Stimulated activated CD4-positive, alpha-beta T cell treated with anti-CD3 and anti-CD28 coated beads, Interleukin-4, amount 100 ng/mL, for 1 hour (primary cell): ENCODE measurements around the gene EDDM13.
"Not testable (repeated sequence)": the region's sequence is repeated elsewhere in the genome, so short reads cannot be mapped to it uniquely, and the experiment has no call there.

Experiments used
- DNase-seq: peaks from one replicate; pipeline ENCODE4 v3.0.0-alpha.2; 2020

Gene EDDM13, protein sequence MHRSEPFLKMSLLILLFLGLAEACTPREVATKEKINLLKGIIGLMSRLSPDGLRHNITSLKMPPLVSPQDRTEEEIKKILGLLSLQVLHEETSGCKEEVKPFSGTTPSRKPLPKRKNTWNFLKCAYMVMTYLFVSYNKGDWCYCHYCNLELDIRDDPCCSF

DNA sequence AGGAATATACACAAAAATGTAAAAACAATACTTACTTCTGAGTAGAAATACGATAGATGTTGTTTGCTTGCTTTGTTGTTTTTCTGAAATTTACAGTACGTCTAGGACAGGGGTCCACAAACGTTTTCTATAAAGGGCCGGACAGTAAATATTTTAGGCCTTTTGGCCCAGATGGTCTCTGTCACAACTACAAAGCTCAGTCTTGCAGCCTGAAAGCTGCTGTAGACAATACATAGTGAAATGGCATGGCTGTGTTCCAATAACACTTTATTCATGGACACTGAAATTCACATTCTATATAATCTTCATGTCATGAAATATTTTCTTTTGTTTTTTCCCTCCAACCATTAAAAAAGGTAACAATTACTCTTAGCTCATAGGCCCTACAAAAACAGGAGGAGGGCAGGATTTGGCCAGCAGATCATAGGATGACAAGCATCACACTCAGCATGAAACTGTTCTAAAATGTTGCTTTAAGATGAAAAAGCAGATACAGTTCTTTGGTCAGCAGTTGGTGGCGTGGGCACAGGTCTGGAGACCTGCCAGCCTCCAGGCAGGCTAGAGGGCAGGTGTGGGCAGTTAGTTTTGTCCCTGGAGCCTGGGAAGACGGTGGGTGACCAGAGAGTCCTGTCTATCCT, at the start of gene EDDM13:
EDDM13 (plus strand) TSS at position 588 of the 638 bp plus-strand sequence. CDS start 87 bp downstream, outside the sequence.
- no peak for DNase-seq

DNA sequence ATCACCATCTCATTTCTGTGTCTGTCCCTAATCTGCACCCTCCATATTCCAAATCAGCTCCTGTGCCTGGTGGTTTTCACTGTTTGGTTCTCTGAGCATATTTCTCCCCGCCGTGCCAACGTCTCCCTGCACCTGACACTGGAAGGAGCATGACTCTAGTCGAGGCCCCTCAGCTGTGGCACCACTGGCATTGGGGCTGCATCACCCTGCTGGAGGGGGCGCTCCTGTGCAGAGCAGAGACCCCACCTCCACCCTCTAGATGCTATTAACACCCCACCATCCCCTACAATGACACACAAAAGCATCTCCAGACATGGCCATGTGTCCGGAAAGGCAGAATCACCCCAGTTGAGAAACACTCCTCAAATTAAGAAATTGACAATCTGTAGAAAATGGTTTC, 49.6 kb upstream of the EDDM13 start:
- no peak for DNase-seq

DNA sequence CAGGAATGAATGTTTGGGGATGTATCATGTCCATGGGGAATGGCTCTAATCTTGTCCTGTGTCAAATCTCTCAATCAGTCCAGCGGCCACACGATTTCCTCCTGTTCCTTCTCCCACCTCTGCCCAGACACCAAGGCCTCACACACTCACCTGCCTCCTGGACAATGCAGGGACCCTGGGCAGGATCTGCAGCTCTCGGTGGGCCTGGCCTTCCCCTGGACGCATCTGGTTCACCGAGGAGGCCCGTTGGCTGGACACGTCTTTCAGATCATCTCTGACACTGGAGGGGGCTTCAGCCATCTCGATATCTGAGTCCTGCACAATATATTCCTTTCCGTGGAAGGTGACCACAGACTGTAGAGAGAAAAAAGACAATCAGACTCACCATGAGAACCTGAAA, 49.1 kb upstream of the EDDM13 start:
- no peak for DNase-seq

- DNase-seq, result no peak
Measured at GRCh38 chr19:56245121-56245740, 27.3 kb upstream of the EDDM13 start.

DNA sequence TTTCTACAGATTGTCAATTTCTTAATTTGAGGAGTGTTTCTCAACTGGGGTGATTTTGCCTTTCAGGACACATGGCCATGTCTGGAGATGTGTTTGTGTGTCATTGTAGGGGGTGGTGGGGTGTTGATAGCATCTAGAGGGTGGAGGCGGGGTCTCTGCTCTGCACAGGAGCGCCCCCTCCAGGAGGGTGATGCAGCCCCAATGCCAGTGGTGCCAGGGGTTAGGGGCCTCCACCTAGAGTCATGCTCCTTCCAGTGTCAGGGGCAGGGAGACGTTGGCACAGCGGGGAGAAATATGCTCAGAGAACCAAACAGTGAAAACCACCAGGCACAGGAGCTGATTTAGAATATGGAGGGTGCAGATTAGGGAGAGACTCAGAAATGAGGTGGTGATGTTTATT, 26.8 kb upstream of the EDDM13 start:
- not testable (repeated sequence) for DNase-seq

DNA sequence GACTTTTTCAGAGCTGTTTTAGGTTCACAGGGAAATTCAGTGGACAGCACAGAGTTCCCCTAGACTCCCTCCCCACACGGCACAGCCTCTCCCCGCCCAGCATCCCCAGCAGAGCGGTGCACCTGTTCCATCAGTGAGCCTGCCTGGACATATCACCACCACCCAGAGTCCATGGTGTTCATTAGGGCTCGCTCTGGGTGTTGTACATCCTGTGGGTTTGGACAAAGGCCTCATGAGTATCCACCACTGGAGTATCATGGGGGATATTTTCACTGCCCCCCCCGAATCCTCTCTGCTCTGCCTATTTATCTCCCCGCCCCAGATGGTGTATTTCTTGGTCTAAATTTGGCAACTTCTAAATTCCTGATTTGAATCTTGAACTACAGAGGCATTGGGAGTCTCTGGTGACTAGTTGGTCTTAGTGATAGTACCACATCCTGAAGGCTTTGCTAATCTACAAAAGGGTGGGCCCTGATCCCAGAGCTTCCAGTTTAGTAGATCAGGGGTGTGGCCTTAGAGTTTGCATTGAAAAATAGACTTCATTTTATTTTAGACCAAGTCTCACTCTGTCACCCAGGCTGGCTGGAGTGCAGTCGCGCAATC, 23.7 kb upstream of the EDDM13 start:
- DNase-seq, result not testable (repeated sequence)

GRCh38 chr19:56252699-56253422, 19.7 kb upstream of the EDDM13 start:
- DNase-seq, result peak; percentile 72

- DNase-seq, result no peak
Measured at GRCh38 chr19:56253737-56254136, 18.8 kb upstream of the EDDM13 start.

- DNase-seq, result no peak
Measured at GRCh38 chr19:56258272-56258671, 14.3 kb upstream of the EDDM13 start.

DNA sequence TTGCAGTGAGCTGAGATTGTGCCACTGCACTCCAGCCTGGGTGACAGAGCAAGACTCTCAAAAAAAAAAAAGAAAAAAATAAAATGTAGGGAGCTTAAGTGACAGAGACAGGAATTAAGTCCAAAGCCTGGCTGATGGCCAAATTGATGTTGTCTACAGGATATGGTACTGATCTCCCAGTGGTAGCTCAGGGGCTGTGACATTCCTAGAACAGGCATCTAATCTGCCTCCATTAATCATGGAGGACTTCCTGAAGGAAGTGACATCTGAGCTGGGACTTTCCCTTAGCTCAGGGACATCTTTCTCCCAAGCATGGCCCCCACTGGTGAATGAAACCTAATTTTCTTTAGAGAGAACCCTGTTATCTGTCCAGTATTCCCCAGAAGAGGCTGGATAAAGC, 11.4 kb upstream of the EDDM13 start:
- no peak for DNase-seq

GRCh38 chr19:56261932-56262331, 10.6 kb upstream of the EDDM13 start:
- DNase-seq, result not testable (repeated sequence)

DNA sequence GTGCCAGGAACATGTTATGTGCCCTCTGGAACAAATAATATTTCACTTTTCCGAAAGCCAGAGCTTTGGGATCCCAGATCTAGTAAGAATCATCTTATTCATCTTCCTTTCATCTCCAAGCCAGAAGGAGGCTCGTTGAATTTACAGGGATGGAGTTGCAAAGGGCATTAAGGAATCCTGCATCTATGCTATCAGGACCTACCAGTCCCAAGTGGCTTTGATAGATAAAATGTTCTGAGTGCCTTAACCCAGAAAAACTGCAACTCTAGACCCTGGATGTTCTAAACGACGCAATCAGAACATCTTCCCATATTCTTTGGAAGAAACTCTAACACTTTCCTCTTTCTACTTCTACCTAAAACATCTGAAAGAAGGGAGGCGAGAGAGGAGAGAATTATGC, 9.2 kb upstream of the EDDM13 start:
- DNase-seq, result no peak

- DNase-seq, result no peak
Measured at GRCh38 chr19:56266051-56266450, 6.5 kb upstream of the EDDM13 start.

DNA sequence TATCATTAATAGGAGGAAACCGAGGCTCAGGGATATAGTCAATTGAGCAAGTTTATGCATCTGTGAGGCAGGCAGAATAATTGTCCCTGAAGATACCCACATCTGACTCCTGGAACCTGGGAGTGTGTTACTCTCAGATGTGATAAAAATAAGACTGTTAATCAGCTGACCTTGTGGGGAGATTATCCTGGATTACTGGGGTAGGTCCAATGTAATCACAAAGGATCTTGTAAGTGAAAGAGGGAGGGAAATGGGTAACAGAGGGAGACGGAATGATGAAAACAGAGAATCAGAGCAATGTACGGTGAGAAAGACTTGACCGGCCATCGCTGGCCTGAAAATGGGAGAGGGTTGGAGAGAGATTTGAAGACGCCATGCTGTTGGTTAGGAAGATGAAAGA, 3.2 kb upstream of the EDDM13 start:
- no peak for DNase-seq

DNA sequence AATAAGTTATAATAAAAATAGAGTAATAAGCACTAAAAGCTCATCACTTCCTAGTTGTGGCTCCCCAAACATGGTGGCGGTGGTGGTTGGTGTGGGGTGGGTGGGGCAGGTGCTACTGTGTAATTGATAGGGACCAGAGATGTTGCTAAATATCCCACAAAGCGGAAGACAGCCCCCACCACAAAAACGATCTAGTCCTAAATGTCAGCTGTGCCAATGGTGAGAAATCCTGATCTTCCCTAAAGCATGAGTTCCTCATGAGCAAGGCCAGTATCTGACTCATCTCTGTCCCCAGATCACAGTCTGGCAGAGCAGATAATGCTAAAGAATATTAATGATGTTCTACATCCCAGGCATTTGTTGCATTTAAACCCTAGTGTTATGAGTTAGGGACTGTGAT, 1.9 kb upstream of the EDDM13 start:
- DNase-seq, result no peak

DNA sequence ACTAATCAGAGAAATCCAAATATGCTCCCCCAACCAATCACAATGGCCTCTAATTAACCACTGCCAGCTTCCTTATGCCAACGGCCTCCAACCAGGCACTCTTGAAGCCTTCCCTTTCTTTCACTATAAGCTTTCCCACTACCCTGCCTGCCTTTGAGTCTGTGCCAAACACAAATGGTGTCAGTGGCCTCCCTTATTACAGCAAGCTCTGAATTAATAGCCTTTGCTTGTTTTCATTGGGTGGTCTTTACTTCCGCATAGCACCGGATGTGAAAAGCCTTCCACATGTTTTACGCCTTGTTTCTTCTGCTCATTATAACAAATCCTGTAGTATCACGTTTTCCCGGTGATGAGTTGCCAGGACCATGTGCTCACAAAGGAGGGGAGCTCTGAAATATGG, 1.4 kb upstream of the EDDM13 start:
- no peak for DNase-seq

- DNase-seq, result no peak
Measured at GRCh38 chr19:56273563-56274117, 1.1 kb downstream of the EDDM13 start.

GRCh38 chr19:56282809-56283208, 10.3 kb downstream of the EDDM13 start:
- no peak for DNase-seq

GRCh38 chr19:56284746-56285145, 12.2 kb downstream of the EDDM13 start:
- DNase-seq, result no peak

GRCh38 chr19:56290104-56290503, 17.6 kb downstream of the EDDM13 start:
- DNase-seq, result no peak

DNA sequence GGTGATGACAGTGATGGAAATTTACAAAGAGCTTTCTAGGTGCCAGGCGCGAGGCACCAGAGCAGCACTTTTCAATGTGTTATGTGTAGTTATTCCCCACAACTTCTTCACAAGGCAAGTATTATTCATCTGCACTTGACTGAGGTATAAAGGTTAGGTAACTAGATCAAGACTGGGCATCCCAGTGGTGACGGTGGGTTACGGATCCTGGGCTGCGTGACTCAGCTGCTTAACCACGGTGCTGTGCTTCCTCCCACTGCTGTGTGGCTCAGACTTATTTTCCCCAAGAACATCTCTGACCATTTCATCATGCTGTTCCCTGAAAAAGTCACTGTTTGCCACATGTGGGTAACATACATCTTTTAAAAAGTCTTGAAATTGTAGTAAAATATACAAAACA, 19.3 kb downstream of the EDDM13 start:
- DNase-seq, result no peak

DNA sequence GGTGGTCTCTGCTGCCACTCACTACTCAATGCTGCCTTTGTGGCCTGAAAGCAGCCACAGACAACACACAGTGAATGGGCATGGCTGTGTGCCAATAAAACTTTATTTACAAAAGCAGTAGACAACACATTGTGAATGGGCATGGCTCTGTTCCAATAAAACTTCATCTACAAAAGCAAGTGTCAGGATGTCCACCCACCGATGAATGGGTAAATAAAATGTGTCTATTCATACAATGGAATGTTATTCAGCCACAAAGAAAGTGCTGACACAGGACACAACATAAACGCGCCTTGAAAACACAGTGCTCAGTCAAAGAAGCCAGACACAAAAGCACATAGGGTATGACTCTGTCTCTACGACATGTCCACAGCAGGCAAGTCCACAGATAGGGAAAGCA, 22.0 kb downstream of the EDDM13 start:
- DNase-seq, result no peak
